Activated T-helper 2 cell treated with anti-CD3 and anti-CD28 coated beads, Interferon-gamma antibody, Interleukin-2, Interleukin-4, amounts not matched to agents 10 μg/mL and 5 μg/mL and 100 μg/mL, durations not matched to agents 14 hours and 24 hours and 36 hours (primary cell): Measurements from ENCODE around the gene ANKRD10. TPM values are rescaled to one million over a fixed set of nuclear protein-coding genes. Genes with fewer than 3 reads are reported as not detected.

Experiments
- DNase-seq: peaks from one replicate; pipeline ENCODE4 v3.0.0; 2021; ENCODE audit warnings: low spot score
- H3K27ac Mint-ChIP-seq: one replicate; pipeline ENCODE4 v1.8.0; 2021; ENCODE audit warnings: mixed read lengths
- H3K27me3 Mint-ChIP-seq: one replicate; pipeline ENCODE4 v1.8.0; 2021; ENCODE audit warnings: low read depth, mixed read lengths
- H3K36me3 Mint-ChIP-seq: one replicate; pipeline ENCODE4 v1.8.0; 2021; ENCODE audit warnings: low read depth, mixed read lengths
- H3K4me1 Mint-ChIP-seq: one replicate; pipeline ENCODE4 v1.8.0; 2021; ENCODE audit warnings: low read depth, mixed read lengths
- H3K4me3 Mint-ChIP-seq: one replicate; pipeline ENCODE4 v1.8.0; 2021; ENCODE audit warnings: low read depth, mild to moderate bottlenecking, moderate library complexity, mixed read lengths
- H3K9me3 Mint-ChIP-seq: one replicate; pipeline ENCODE4 v1.8.0; 2021; ENCODE audit warnings: mixed read lengths
- intact Hi-C: fragments of 100-400 bp; cut with micrococcal nuclease; formaldehyde crosslinking; loops from one replicate; pipeline ENCODE4 v1.15.1; 2023
- total RNA-seq: library from RNA; stranded (reverse); gene quantifications from 2 replicates; pipeline ENCODE4 v1.2.3, GENCODE V29; 2022

The ANKRD10 gene
- total RNA-seq, 1 donor from 2014 or later = 120 TPM

GRCh38 chr13:110873639-110874507 lies 41.0 kb downstream of the ANKRD10 start:
- Mint-ChIP-seq H3K27me3 (peaks cover 25% of the 10 kb centered on the region), H3K27ac (no peak overlapping the region), H3K4me3 (no peak overlapping the region), H3K4me1 (peaks cover 12% of the 10 kb centered on the region), H3K36me3 (no peaks in the 10 kb centered on the region), H3K9me3 (no peaks in the 10 kb centered on the region)
- DNase-seq = no peak
- intact Hi-C loops = no loop called here

GRCh38 chr13:110872768-110873638 lies 41.9 kb downstream of the ANKRD10 start:
- H3K4me3 Mint-ChIP-seq = no peak overlapping the region
- no peaks in the 10 kb centered on the region for H3K36me3 Mint-ChIP-seq
- no peak overlapping the region for H3K27ac Mint-ChIP-seq
- H3K4me1 Mint-ChIP-seq = peaks cover 12% of the 10 kb centered on the region
- intact Hi-C loops = no loop called here
- DNase-seq = no peak
- H3K27me3 Mint-ChIP-seq = peaks cover 29% of the 10 kb centered on the region
- H3K9me3 Mint-ChIP-seq = no peaks in the 10 kb centered on the region

- H3K27ac Mint-ChIP-seq = no peak overlapping the region
- intact Hi-C loops = no loop called here
- H3K4me3 Mint-ChIP-seq = no peak overlapping the region
- peaks cover 12% of the 10 kb centered on the region for H3K4me1 Mint-ChIP-seq
- peaks cover 32% of the 10 kb centered on the region for H3K27me3 Mint-ChIP-seq
- H3K36me3 Mint-ChIP-seq = no peaks in the 10 kb centered on the region
- no peaks in the 10 kb centered on the region for H3K9me3 Mint-ChIP-seq
- DNase-seq = no peak
Observed at GRCh38 chr13:110872034-110872767, 42.7 kb downstream of the ANKRD10 start.

GRCh38 chr13:110869805-110870706 lies 44.8 kb downstream of the ANKRD10 start:
- no peak for DNase-seq
- Mint-ChIP-seq H3K9me3 (no peaks in the 10 kb centered on the region), H3K4me1 (peaks cover 9% of the 10 kb centered on the region), H3K27ac (no peak overlapping the region), H3K27me3 (peaks cover 38% of the 10 kb centered on the region), H3K36me3 (no peaks in the 10 kb centered on the region), H3K4me3 (no peak overlapping the region)
- intact Hi-C loops = no loop called here

- DNase-seq = no peak
- intact Hi-C loops = no loop called here
- H3K4me3 Mint-ChIP-seq = no peak overlapping the region
- H3K4me1 Mint-ChIP-seq = peaks cover 5% of the 10 kb centered on the region
- H3K27me3 Mint-ChIP-seq = peaks cover 39% of the 10 kb centered on the region
- H3K27ac Mint-ChIP-seq = no peak overlapping the region
- no peaks in the 10 kb centered on the region for H3K36me3 Mint-ChIP-seq
- H3K9me3 Mint-ChIP-seq = no peaks in the 10 kb centered on the region
Observed at GRCh38 chr13:110869231-110869804, 45.6 kb downstream of the ANKRD10 start.

- Mint-ChIP-seq H3K4me3 (no peak overlapping the region), H3K27ac (no peak overlapping the region), H3K27me3 (peaks cover 40% of the 10 kb centered on the region), H3K4me1 (peaks cover 5% of the 10 kb centered on the region), H3K36me3 (no peaks in the 10 kb centered on the region), H3K9me3 (no peaks in the 10 kb centered on the region)
- intact Hi-C loops = no loop called here
- DNase-seq = no peak
Observed at GRCh38 chr13:110868720-110869119, 46.1 kb downstream of the ANKRD10 start.

- Mint-ChIP-seq H3K4me3 (no peak overlapping the region), H3K9me3 (no peaks in the 10 kb centered on the region), H3K27ac (no peak overlapping the region), H3K4me1 (peaks cover 5% of the 10 kb centered on the region), H3K36me3 (no peaks in the 10 kb centered on the region), H3K27me3 (peaks cover 45% of the 10 kb centered on the region)
- intact Hi-C loops = no loop called here
- no peak for DNase-seq
Observed at GRCh38 chr13:110867380-110867779, 47.5 kb downstream of the ANKRD10 start.

GRCh38 chr13:110866491-110867170 lies 48.2 kb downstream of the ANKRD10 start:
- intact Hi-C loops = no loop called here
- no peaks in the 10 kb centered on the region for H3K36me3 Mint-ChIP-seq
- H3K4me3 Mint-ChIP-seq = no peak overlapping the region

GRCh38 chr13:110863685-110864084 lies 51.2 kb downstream of the ANKRD10 start:
- Mint-ChIP-seq H3K27me3 (peaks cover 27% of the 10 kb centered on the region), H3K36me3 (no peaks in the 10 kb centered on the region), H3K27ac (no peak overlapping the region), H3K9me3 (no peaks in the 10 kb centered on the region), H3K4me3 (no peak overlapping the region), H3K4me1 (no peaks in the 10 kb centered on the region)
- intact Hi-C loops = no loop called here
- no peak for DNase-seq

More at GRCh38 chr13:110866491-110867170, 48.2 kb downstream of the ANKRD10 start:
- DNase-seq = no peak
- peaks cover 47% of the 10 kb centered on the region for H3K27me3 Mint-ChIP-seq
- no peak overlapping the region for H3K27ac Mint-ChIP-seq
- no peaks in the 10 kb centered on the region for H3K9me3 Mint-ChIP-seq
- peaks cover 5% of the 10 kb centered on the region for H3K4me1 Mint-ChIP-seq

GRCh38 chr13:110860983-110861382 lies 53.9 kb downstream of the ANKRD10 start:
- no peak overlapping the region for H3K27ac Mint-ChIP-seq
- peaks cover 16% of the 10 kb centered on the region for H3K27me3 Mint-ChIP-seq
- H3K4me1 Mint-ChIP-seq = peaks cover 7% of the 10 kb centered on the region
- peaks cover 2% of the 10 kb centered on the region for H3K36me3 Mint-ChIP-seq
- intact Hi-C loops = no loop called here
- H3K4me3 Mint-ChIP-seq = no peak overlapping the region
- no peak for DNase-seq
- peaks cover 13% of the 10 kb centered on the region for H3K9me3 Mint-ChIP-seq
